NCI-H146 treated with DMSO at 0.1 percent for 48 hours (cell line): ENCODE measurements around the gene CDC42EP5.

ENCODE experiments used
- DNase-seq: peaks from one replicate; lab custom pipeline; 2025; ENCODE audit not compliant: unreplicated experiment; lab: John Stamatoyannopoulos, UW

CDC42EP5 gene

GRCh38 chr19:54462655-54463530 lies 10.2 kb downstream of the CDC42EP5 start:
- DNase-seq: no peak

- no peak for DNase-seq
These were observed 10.9 kb downstream of the CDC42EP5 start for GRCh38 chr19:54462047-54462654.

GRCh38 chr19:54461613-54462012 lies 11.5 kb downstream of the CDC42EP5 start:
- no peak for DNase-seq

GRCh38 chr19:54461210-54461609 lies 11.9 kb downstream of the CDC42EP5 start:
- DNase-seq: no peak

GRCh38 chr19:54460230-54461005 lies 12.7 kb downstream of the CDC42EP5 start:
- DNase-seq: no peak

GRCh38 chr19:54459282-54460229 lies 13.5 kb downstream of the CDC42EP5 start:
- peak; percentile 48 for DNase-seq

- no peak for DNase-seq
These were observed 14.3 kb downstream of the CDC42EP5 start for GRCh38 chr19:54458648-54459281.

- DNase-seq: no peak
These were observed 15.1 kb downstream of the CDC42EP5 start for GRCh38 chr19:54457773-54458647.

GRCh38 chr19:54456423-54457373 lies 16.4 kb downstream of the CDC42EP5 start:
- no peak for DNase-seq

- DNase-seq: no peak
These were observed 17.2 kb downstream of the CDC42EP5 start for GRCh38 chr19:54455786-54456422.

GRCh38 chr19:54454781-54455675 lies 18.1 kb downstream of the CDC42EP5 start:
- DNase-seq: no peak

- DNase-seq: no peak
These were observed 18.9 kb downstream of the CDC42EP5 start for GRCh38 chr19:54453921-54454780.

GRCh38 chr19:54452626-54453025 lies 20.5 kb downstream of the CDC42EP5 start:
- no peak for DNase-seq

- DNase-seq: no peak
These were observed 21.1 kb downstream of the CDC42EP5 start for GRCh38 chr19:54451997-54452396.

GRCh38 chr19:54451331-54451871 lies 21.7 kb downstream of the CDC42EP5 start:
- DNase-seq: no peak
